Activated CD8-positive, alpha-beta T cell treated with anti-CD3 and anti-CD28 coated beads for 36 hours (primary cell): Measurements from ENCODE around the gene LAGE3. TPM values are rescaled to one million over a fixed set of nuclear protein-coding genes. Genes with fewer than 3 reads are reported as not detected.

ENCODE experiments used
- ATAC-seq: fragments of 200-7000 bp; cut with Tn5 transposase; one replicate; pipeline ENCODE4 v1.10.0; 2021; ENCODE audit warnings: mild to moderate bottlenecking, moderate library complexity
- CTCF ChIA-PET: fragments of 350-600 bp; sonication (Branson Sonifier 250); formaldehyde crosslinking; loops from one replicate; lab custom pipeline; 2021; ENCODE audit warnings: antibody characterized with exemption; lab: Charles Lee
- POLR2A ChIA-PET: fragments of 350-600 bp; sonication (Branson Sonifier 250); formaldehyde crosslinking; loops from one replicate; lab custom pipeline; 2021; ENCODE audit warnings: antibody characterized with exemption; lab: Charles Lee
- DNase-seq: peaks from one replicate; pipeline ENCODE4 v3.0.0-alpha.2; 2020
- H3K27ac Mint-ChIP-seq: one replicate; pipeline ENCODE4 v1.8.0; 2021; ENCODE audit warnings: mild to moderate bottlenecking, mixed read lengths
- H3K27me3 Mint-ChIP-seq: one replicate; pipeline ENCODE4 v1.8.0; 2021; ENCODE audit warnings: mixed read lengths
- H3K36me3 Mint-ChIP-seq: one replicate; pipeline ENCODE4 v1.8.0; 2021; ENCODE audit warnings: low read depth, mixed read lengths
- H3K4me1 Mint-ChIP-seq: one replicate; pipeline ENCODE4 v1.8.0; 2021; ENCODE audit warnings: low read depth, mixed read lengths
- H3K4me3 Mint-ChIP-seq: one replicate; pipeline ENCODE4 v1.8.0; 2021; ENCODE audit warnings: mild to moderate bottlenecking, moderate library complexity, mixed read lengths
- H3K9me3 Mint-ChIP-seq: one replicate; pipeline ENCODE4 v1.8.0; 2021; ENCODE audit warnings: mixed read lengths
- CTCF ChIP-seq: fragments of 200-600 bp; IDR thresholded peaks from one replicate; pipeline ENCODE4 v1.8.0; 2022; ENCODE audit warnings: antibody characterized with exemption, mild to moderate bottlenecking
- intact Hi-C: fragments of 100-400 bp; cut with micrococcal nuclease; formaldehyde crosslinking; loops from one replicate; pipeline ENCODE4 v1.10.0; 2022
- total RNA-seq, 2 experiments: library from RNA; stranded (reverse); gene quantifications; one replicate each; pipeline ENCODE4 v1.2.3, GENCODE V29; 2021

The LAGE3 gene
- total RNA-seq, 2 experiments from 2014 or later = 49.8 to 50.1 TPM

GRCh38 chrX:154482786-154483185 lies 3.7 kb upstream of the LAGE3 start:
- no peak for ATAC-seq
- no peak for DNase-seq
- intact Hi-C loops = no loop called here
- TF ChIP-seq CTCF = no peak
- H3K4me3 Mint-ChIP-seq = no peak overlapping the region
- CTCF ChIA-PET = no interaction called here
- H3K9me3 Mint-ChIP-seq = no peaks in the 10 kb centered on the region
- H3K27ac Mint-ChIP-seq = no peak overlapping the region
- no peaks in the 10 kb centered on the region for H3K27me3 Mint-ChIP-seq
- peaks cover 14% of the 10 kb centered on the region for H3K36me3 Mint-ChIP-seq
- POLR2A ChIA-PET = no interaction called here
- H3K4me1 Mint-ChIP-seq = peaks cover 12% of the 10 kb centered on the region

DNA sequence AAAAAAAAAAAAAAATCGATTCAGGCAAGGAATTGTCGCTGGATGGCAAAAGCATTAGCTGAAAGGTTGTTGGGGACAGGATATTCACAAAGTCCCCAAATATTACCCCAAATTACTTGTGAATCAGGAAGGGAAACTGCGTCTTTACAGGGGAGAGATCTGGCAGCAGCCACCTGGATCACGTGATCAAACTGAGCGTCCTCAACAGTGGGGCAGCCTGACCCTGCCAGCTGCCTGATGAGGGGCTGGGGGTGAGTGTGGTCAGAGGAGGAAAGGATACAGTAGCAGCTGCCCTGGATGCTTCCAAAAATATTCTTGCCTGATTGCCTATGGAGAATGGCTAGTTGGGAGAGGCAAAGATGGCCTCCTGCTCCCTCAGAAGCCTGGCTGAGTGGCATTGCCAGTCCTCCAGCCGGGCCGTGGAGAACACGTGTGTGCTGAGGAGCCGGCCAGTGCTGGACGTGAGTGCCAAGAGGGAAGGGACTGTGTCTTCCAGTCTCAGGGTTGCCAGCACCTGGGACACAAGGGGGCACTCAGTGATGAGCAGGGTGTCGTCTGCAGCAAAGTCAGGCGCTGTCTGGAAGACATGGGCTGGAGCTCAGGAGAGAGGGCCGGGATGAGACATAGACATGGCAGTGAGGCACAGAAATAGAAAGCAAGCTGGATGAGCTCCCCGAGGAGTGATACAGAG lies 3.0 kb upstream of the LAGE3 start:
- no peak for TF ChIP-seq CTCF
- intact Hi-C loops = no loop called here
- CTCF ChIA-PET = interaction anchor here (0.8 kb wide), 1 partner anchor 8 kb away, joined by 3 read pairs; the partner anchor contains the start of gene SLC10A3
- Mint-ChIP-seq H3K9me3 (no peaks in the 10 kb centered on the region), H3K27me3 (no peaks in the 10 kb centered on the region), H3K27ac (no peak overlapping the region), H3K4me1 (peaks cover 12% of the 10 kb centered on the region), H3K4me3 (no peak overlapping the region), H3K36me3 (peaks cover 12% of the 10 kb centered on the region)
- DNase-seq = no peak
- POLR2A ChIA-PET = interaction anchor here (0.7 kb wide), 1 partner anchor 8 kb away, joined by 3 read pairs; no protein-coding TSS in a partner anchor
- ATAC-seq = no peak

GRCh38 chrX:154481195-154481594 lies 2.1 kb upstream of the LAGE3 start:
- ChIA-PET CTCF (interaction anchor here (0.8 kb wide), 1 partner anchor 9 kb away, joined by 3 read pairs; the partner anchor contains the start of gene SLC10A3), POLR2A (interaction anchor here (0.7 to 1.2 kb wide), 2 partner anchors 9 to 10 kb away, joined by 3 read pairs; no protein-coding TSS in a partner anchor)
- Mint-ChIP-seq H3K36me3 (peaks cover 12% of the 10 kb centered on the region), H3K27me3 (no peaks in the 10 kb centered on the region), H3K9me3 (no peaks in the 10 kb centered on the region), H3K4me3 (no peak overlapping the region), H3K4me1 (peaks cover 14% of the 10 kb centered on the region), H3K27ac (no peak overlapping the region)
- DNase-seq = no peak
- TF ChIP-seq CTCF = no peak
- intact Hi-C loops = no loop called here
- ATAC-seq = no peak

GRCh38 chrX:154477891-154478477 lies 1.1 kb downstream of the LAGE3 start:
- peaks cover 8% of the 10 kb centered on the region for H3K4me1 Mint-ChIP-seq
- ChIA-PET POLR2A (interaction anchor here (0.7 to 2.6 kb wide), 4 partner anchors 9 to 79 kb away, joined by 3 to 14 read pairs (median 4); partner anchors contain the start of genes RPL10 and UBL4A), CTCF (interaction anchor here (1.0 to 1.3 kb wide), 2 partner anchors 49 to 104 kb away, joined by 3 to 4 read pairs; no protein-coding TSS in a partner anchor)
- peaks cover 4% of the 10 kb centered on the region for H3K36me3 Mint-ChIP-seq
- no peak for DNase-seq
- no peaks in the 10 kb centered on the region for H3K27me3 Mint-ChIP-seq
- H3K27ac Mint-ChIP-seq = peak overlapping the region; percentile 77
- intact Hi-C loops = no loop called here
- H3K4me3 Mint-ChIP-seq = peak overlapping the region; percentile 75
- TF ChIP-seq CTCF = no peak
- no peaks in the 10 kb centered on the region for H3K9me3 Mint-ChIP-seq
- ATAC-seq = no peak
